Spleen (tissue), 11 donors: Measurements from ENCODE around the gene RNF212. TPM values are rescaled to one million over a fixed set of nuclear protein-coding genes. Genes with fewer than 3 reads are reported as not detected.
A peak's percentile ranks its signal among the peaks of the same experiment; 100 is the strongest.
"Not testable (repeated sequence)": the region's sequence is repeated elsewhere in the genome, so short reads cannot be mapped to it uniquely, and the experiment has no call there.

Experiments used
- DNase-seq: peaks from one replicate; pipeline ENCODE4 v3.0.0-alpha.2; 2020
- H3K27ac ChIP-seq, 8 donors: fragments of 200-600 bp; sonication (generic) in 7 of 8; 1 replicate in 4 of 8; 2 replicates in 4 of 8; pipeline versions ENCODE4 v1.5.0 to v1.8.0; 2016 to 2021; ENCODE audit warnings: inconsistent platforms in 4 of 8, mild to moderate bottlenecking in 4 of 8, moderate library complexity in 1 of 8
- H3K27me3 ChIP-seq, 7 donors: fragments of 200-600 bp; sonication (generic) in 6 of 7; replicated peaks in 1 of 7; 1 replicate in 4 of 7; 2 replicates in 3 of 7; pipeline versions ENCODE4 v1.5.0 to v1.8.0; 2016 to 2021; ENCODE audit warnings: inconsistent platforms in 3 of 7, mild to moderate bottlenecking in 1 of 7
- H3K36me3 ChIP-seq, 6 donors: fragments of 200-600 bp; sonication (generic) in 5 of 6; 1 replicate in 4 of 6; 2 replicates in 2 of 6; pipeline versions ENCODE4 v1.5.0 to v1.8.0; 2016 to 2021; ENCODE audit warnings: inconsistent platforms in 2 of 6
- H3K4me1 ChIP-seq, 6 donors: fragments of 200-600 bp; sonication (generic) in 5 of 6; 1 replicate in 3 of 6; 2 replicates in 3 of 6; pipeline versions ENCODE4 v1.5.0 to v1.8.0; 2016 to 2021; ENCODE audit warnings: inconsistent platforms in 3 of 6
- H3K4me3 ChIP-seq, 8 donors: fragments of 200-600 bp; sonication (generic) in 7 of 8; 1 replicate in 4 of 8; 2 replicates in 4 of 8; pipeline versions ENCODE4 v1.5.0 to v1.8.0; 2016 to 2021; ENCODE audit warnings: inconsistent platforms in 4 of 8, mild to moderate bottlenecking in 4 of 8, moderate library complexity in 2 of 8
- H3K9me3 ChIP-seq, 8 donors: fragments of 200-600 bp; sonication (generic) in 7 of 8; 1 replicate in 4 of 8; 2 replicates in 4 of 8; pipeline versions ENCODE4 v1.5.0 to v1.8.0; 2016 to 2021; ENCODE audit warnings: inconsistent platforms in 4 of 8
- POLR2A ChIP-seq, 3 donors: fragments of 450-650 bp; IDR thresholded peaks; one replicate each; pipeline ENCODE4 v1.5.1; 2017; ENCODE audit warnings: antibody characterized with exemption in 3 of 3, mild to moderate bottlenecking in 1 of 3
- POLR2AphosphoS5 ChIP-seq, 3 donors: sonication (generic); formaldehyde crosslinking; IDR thresholded peaks; one replicate each; pipeline ENCODE4 v1.5.1; 2017; ENCODE audit warnings: antibody characterized with exemption in 3 of 3
- WGBS, 5 donors: extraction: QIAGEN DNeasy Blood & Tissue Kit in 3 of 5; methylation state at CpG; one replicate each; pipeline versions ENCODE4 v1.1.5 to v1.1.7; 2013 to 2018; 5-methylcytosine and 5-hydroxymethylcytosine counted together
- intact Hi-C: fragments of 100-400 bp; cut with DNase I; formaldehyde crosslinking; loops from one replicate; pipeline ENCODE4 v1.15.0; 2023; ENCODE audit warnings: low total_unique reads
- polyA plus RNA-seq, 3 donors: library from polyadenylated mRNA; stranded (reverse); fragments of 200-250 nt; gene quantifications; one replicate each; pipeline ENCODE4 v1.2.1, GENCODE V29; 2013
- total RNA-seq, 7 donors: library from RNA; depleted of rRNA in 3 of 7; stranded (reverse); fragments of >200 nt in 3 of 7; fragmentation: NEBNext Ultra II Directional in 4 of 7; extraction: Animal tissue kit (Norgen Biotek cat#: 25700) in 4 of 7; gene quantifications; one replicate each; pipeline versions ENCODE4 v1.1.0 to v1.2.1, GENCODE V29; 2016 to 2021
- TF ChIP-seq, protein P1 (sequence below), 11 experiments: fragments of 200-600 bp in 7 of 11; fragments of 450-650 bp in 4 of 11; sonication (generic) in 4 of 11; IDR thresholded peaks in 8 of 11; conservative IDR thresholded peaks in 3 of 11; 1 replicate in 7 of 11; 2 replicates in 4 of 11; pipeline versions ENCODE4 v1.4.0 to v1.8.0; 2016 to 2021; ENCODE audit warnings: antibody characterized with exemption in 11 of 11, inconsistent platforms in 4 of 11, mild to moderate bottlenecking in 1 of 11
- donor health status: healthy with polysubstance abuse.
- donor health status: DM: no; HTN: no; CAD: no; lungs with moderate emphysema.
- donor health status: DM: no; HTN: no; CAD: no.
- donor health status: Bipolar disorder and iron deficiency.
- donor health status: healthy.
- donor health status: DM: no; HTN: no; CAD: no.
- donor health status: DM: yes; HTN: yes; CAD: no.

RNF212 gene
- total and polyA plus RNA-seq, 10 donors, result 0.46 to 5.6 (median 2.2) TPM

DNA sequence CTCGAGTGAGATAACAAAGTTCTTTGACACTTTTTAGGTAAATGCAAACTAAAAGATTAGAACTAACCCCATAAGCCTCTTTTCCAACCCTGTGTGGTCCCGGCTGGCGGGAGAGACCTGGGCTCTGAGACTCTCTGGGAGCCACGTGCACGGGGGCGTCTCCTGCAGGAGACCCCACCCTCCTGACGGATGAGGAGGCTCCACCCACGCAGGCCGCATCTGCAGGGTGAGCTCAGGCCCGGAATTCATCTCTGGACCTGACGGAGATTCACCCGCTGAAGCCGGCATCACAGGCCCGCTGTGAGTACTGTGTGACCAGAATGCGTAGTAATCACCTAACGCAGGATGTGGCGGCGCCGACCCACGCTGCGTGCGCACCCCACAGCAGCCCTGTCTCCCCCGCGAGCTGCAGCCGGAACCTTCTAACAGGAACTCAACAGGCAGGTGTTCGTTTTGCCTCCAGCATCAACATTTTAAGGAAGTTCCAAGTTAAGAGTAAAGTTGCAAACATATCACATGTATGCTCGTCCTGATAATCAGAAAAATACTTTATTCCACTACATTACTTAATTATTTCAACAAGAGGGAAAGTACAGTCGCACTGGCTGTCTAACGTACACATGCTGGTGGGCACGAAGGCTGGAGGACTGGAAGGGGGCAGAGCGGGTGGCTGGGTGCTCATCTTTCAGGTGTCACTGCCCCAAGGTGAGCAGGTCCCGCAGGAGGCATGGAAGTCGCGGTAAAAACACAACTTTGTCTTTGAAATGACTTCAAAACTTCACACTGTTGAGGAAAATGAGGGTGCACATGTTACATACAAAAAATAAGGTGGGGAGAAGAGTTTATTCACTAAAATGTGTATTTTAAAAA lies 57.4 kb downstream of the RNF212 start:
- Histone ChIP-seq H3K4me3 (peak overlapping the region in 6 of 8 donors; percentile 24 to 63 (median 29)), H3K36me3 (no peaks in the 10 kb centered on the region), H3K9me3 (no peaks in the 10 kb centered on the region), H3K27ac (peak overlapping the region; percentile 65 to 90 (median 78)), H3K4me1 (peaks cover 3 to 16% (median 11%) of the 10 kb centered on the region in 6 donors), H3K27me3 (peaks cover 0 to 79% (median 13%) of the 10 kb centered on the region in 7 donors)
- 18 to 24% (median 23%) methylated on average over 34 of the region's 34 CpGs for WGBS, 5 donors
- intact Hi-C loops, result no loop called here
- peak; percentile 88 to 92 (median 90) for TF ChIP-seq POLR2AphosphoS5 (IDR thresholded peaks at IDR 0.05)
- TF ChIP-seq, protein P1, sequence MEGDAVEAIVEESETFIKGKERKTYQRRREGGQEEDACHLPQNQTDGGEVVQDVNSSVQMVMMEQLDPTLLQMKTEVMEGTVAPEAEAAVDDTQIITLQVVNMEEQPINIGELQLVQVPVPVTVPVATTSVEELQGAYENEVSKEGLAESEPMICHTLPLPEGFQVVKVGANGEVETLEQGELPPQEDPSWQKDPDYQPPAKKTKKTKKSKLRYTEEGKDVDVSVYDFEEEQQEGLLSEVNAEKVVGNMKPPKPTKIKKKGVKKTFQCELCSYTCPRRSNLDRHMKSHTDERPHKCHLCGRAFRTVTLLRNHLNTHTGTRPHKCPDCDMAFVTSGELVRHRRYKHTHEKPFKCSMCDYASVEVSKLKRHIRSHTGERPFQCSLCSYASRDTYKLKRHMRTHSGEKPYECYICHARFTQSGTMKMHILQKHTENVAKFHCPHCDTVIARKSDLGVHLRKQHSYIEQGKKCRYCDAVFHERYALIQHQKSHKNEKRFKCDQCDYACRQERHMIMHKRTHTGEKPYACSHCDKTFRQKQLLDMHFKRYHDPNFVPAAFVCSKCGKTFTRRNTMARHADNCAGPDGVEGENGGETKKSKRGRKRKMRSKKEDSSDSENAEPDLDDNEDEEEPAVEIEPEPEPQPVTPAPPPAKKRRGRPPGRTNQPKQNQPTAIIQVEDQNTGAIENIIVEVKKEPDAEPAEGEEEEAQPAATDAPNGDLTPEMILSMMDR (IDR thresholded peaks at IDR 0.05 in 8 of 11, conservative IDR thresholded peaks at IDR 0.05 in 3 of 11), result no peak
- peak; percentile 96 for DNase-seq

DNA sequence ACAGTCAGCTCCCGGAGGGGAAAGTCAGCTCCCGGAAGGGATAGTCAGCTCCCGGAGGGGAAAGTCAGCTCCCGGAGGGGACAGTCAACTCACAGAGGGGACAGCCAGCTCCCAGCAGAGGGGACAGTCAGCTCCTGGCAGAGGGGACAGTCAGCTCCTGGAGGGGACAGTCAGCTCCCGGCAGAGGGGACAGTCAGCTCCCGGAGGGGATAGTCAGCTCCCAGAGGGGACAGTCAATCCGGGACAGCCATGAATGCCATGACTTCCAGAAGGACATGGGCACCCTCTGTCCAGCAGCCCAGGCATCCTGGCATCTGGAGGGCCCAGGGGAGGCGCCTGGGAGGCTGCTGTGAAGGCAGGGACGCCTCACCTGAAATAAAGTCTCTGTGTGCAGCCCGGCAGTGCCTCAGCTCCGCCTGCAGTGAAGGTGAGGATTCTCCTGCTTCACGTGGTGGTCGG lies 58.1 kb downstream of the RNF212 start:
- H3K9me3 ChIP-seq, H3K36me3 ChIP-seq, intact Hi-C loops: not testable (repeated sequence)
- Histone ChIP-seq H3K4me3 (peak overlapping the region in 6 of 8 donors; percentile 24 to 63 (median 29)), H3K4me1 (peaks cover 3 to 16% (median 11%) of the 10 kb centered on the region in 6 donors), H3K27me3 (peaks cover 0 to 79% (median 8%) of the 10 kb centered on the region in 7 donors), H3K27ac (peak overlapping the region; percentile 65 to 90 (median 78))
- DNase-seq, result peak; percentile 81
- WGBS, 5 donors, result 49 to 55% (median 52%) methylated on average over 8 to 13 of the region's 13 CpGs

DNA sequence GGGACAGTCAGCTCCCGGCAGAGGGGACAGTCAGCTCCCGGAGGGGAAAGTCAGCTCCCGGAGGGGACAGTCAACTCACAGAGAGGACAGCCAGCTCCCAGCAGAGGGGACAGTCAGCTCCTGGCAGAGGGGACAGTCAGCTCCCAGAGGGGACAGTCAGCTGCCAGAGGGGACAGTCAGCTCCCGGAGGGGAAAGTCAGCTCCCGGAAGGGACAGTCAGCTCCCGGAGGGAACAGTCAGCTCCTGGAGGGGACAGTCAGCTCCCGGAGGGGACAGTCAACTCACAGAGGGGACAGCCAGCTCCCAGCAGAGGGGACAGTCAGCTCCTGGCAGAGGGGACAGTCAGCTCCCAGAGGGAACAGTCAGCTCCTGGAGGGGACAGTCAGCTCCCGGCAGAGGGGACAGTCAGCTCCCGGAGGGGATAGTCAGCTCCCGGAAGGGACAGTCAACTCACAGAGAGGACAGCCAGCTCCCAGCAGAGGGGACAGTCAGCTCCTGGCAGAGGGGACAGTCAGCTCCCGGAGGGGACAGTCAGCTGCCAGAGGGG lies 58.6 kb downstream of the RNF212 start:
- Histone ChIP-seq H3K4me1 (peaks cover 3 to 16% (median 11%) of the 10 kb centered on the region in 6 donors), H3K27me3 (peaks cover 0 to 80% (median 8%) of the 10 kb centered on the region in 7 donors), H3K4me3 (peak overlapping the region in 1 of 8 donors; percentile 63)
- H3K27ac ChIP-seq, H3K9me3 ChIP-seq, intact Hi-C loops, H3K36me3 ChIP-seq: not testable (repeated sequence)
- DNase-seq, result peak; percentile 66
- 73 to 85% (median 80%) methylated on average over 4 to 8 of the region's 11 CpGs; no CpG with 5 or more reads in 1 of the 5 donors for WGBS, 5 donors

DNA sequence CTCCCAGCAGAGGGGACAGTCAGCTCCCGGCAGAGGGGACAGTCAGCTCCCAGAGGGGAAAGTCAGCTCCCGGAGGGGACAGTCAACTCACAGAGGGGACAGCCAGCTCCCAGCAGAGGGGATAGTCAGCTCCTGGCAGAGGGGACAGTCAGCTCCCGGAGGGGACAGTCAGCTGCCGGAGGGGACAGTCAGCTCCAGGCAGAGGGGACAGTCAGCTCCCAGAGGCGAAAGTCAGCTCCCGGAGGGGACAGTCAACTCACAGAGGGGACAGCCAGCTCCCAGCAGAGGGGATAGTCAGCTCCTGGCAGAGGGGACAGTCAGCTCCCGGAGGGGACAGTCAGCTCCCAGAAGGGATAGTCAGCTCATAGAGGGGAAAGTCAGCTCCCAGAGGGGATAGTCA lies 59.5 kb downstream of the RNF212 start:
- DNase-seq, intact Hi-C loops, H3K9me3 ChIP-seq, H3K36me3 ChIP-seq, H3K27ac ChIP-seq, H3K4me3 ChIP-seq: not testable (repeated sequence)
- WGBS, 5 donors, result 68 to 85% (median 81%) methylated on average over 6 to 7 of the region's 7 CpGs
- Histone ChIP-seq H3K27me3 (peaks cover 0 to 82% (median 8%) of the 10 kb centered on the region in 7 donors), H3K4me1 (peaks cover 3 to 16% (median 11%) of the 10 kb centered on the region in 6 donors)

DNA sequence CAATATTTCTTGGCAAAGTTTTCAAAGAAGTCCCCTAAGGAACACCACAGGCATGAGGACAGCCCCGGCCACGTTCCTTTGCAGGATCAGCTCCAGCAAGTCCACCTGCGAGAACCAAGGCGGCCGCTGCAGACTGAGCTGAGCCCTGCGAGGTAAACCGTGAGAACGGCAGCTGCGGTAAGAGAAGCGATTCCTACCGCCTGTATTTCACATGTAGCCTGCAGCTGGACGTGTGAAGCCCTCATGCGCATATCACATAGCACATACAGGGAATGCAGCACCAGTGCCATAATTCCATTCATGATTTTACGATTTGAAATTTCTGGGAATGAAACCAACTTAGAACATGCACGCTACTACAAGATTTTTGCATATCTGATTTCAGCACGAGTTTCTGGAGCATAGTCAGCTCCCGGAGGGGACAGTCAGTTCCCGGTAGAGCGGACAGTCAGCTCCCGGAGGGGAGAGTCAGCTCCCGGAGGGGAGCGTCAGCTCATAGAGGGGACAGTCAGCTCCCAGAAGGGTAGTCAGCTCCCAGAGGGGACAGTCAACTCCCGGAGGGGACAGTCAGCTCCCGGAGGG lies 60.2 kb downstream of the RNF212 start:
- TF ChIP-seq, protein P1 (IDR thresholded peaks at IDR 0.05 in 8 of 11, conservative IDR thresholded peaks at IDR 0.05 in 3 of 11), result no peak
- no peak for TF ChIP-seq POLR2A (IDR thresholded peaks at IDR 0.05)
- TF ChIP-seq POLR2AphosphoS5 (IDR thresholded peaks at IDR 0.05), result no peak
- intact Hi-C loops, result no loop called here
- H3K27ac ChIP-seq, result no peak overlapping the region
- no peaks in the 10 kb centered on the region for H3K9me3 ChIP-seq
- WGBS, 5 donors, result 70 to 77% (median 73%) methylated on average over 20 to 24 of the region's 24 CpGs
- H3K4me3 ChIP-seq, result no peak overlapping the region
- DNase-seq, result peak; percentile 77
- H3K4me1 ChIP-seq, result peaks cover 3 to 16% (median 11%) of the 10 kb centered on the region in 6 donors
- peaks cover 0 to 82% (median 8%) of the 10 kb centered on the region in 7 donors for H3K27me3 ChIP-seq
- no peaks in the 10 kb centered on the region for H3K36me3 ChIP-seq
